Fibroblast of mammary gland (primary cell): ENCODE measurements around the gene CDC7.
A peak's percentile ranks its signal among the peaks of the same experiment; 100 is the strongest.

Experiments
- DNase-seq: peaks from one replicate; pipeline ENCODE4 v3.0.0-alpha.2; 2010; ENCODE audit warnings: low read depth
- H3K4me3 ChIP-seq: 2 replicates; pipeline ENCODE4 v1.5.1; 2011; ENCODE audit warnings: low read depth, mild to moderate bottlenecking, low read length, moderate library complexity; ENCODE audit not compliant: control insufficient read depth
- TF ChIP-seq, protein P1 (sequence below): conservative IDR thresholded peaks from 2 replicates; pipeline ENCODE4 v1.5.1; 2011; ENCODE audit warnings: low read depth, low read length, inconsistent platforms; ENCODE audit not compliant: control insufficient read depth, insufficient read depth

CDC7 gene

DNA sequence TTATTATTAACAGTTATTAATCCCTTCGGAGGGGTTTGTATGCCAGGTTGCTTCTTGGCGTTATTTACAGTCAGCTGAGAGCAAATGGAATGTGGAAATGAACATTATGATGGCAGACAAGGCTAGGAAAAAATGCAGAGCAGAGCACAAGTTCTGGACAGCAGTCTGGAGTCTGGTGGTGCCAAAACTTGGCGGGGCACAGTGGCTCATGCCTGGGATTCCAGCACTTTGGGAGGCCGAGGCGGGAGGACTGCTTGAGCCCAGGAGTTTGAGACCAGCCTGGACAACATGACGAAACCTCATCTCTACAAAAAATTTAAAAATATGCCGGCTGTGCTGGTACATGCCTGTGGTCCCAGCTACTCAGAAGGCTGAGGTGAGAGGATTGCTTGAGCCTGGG is 67.6 kb downstream of the CDC7 start:
- no peak for DNase-seq
- TF ChIP-seq, protein P1, sequence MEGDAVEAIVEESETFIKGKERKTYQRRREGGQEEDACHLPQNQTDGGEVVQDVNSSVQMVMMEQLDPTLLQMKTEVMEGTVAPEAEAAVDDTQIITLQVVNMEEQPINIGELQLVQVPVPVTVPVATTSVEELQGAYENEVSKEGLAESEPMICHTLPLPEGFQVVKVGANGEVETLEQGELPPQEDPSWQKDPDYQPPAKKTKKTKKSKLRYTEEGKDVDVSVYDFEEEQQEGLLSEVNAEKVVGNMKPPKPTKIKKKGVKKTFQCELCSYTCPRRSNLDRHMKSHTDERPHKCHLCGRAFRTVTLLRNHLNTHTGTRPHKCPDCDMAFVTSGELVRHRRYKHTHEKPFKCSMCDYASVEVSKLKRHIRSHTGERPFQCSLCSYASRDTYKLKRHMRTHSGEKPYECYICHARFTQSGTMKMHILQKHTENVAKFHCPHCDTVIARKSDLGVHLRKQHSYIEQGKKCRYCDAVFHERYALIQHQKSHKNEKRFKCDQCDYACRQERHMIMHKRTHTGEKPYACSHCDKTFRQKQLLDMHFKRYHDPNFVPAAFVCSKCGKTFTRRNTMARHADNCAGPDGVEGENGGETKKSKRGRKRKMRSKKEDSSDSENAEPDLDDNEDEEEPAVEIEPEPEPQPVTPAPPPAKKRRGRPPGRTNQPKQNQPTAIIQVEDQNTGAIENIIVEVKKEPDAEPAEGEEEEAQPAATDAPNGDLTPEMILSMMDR, result no peak
- H3K4me3 ChIP-seq, result no peak overlapping the region

DNA sequence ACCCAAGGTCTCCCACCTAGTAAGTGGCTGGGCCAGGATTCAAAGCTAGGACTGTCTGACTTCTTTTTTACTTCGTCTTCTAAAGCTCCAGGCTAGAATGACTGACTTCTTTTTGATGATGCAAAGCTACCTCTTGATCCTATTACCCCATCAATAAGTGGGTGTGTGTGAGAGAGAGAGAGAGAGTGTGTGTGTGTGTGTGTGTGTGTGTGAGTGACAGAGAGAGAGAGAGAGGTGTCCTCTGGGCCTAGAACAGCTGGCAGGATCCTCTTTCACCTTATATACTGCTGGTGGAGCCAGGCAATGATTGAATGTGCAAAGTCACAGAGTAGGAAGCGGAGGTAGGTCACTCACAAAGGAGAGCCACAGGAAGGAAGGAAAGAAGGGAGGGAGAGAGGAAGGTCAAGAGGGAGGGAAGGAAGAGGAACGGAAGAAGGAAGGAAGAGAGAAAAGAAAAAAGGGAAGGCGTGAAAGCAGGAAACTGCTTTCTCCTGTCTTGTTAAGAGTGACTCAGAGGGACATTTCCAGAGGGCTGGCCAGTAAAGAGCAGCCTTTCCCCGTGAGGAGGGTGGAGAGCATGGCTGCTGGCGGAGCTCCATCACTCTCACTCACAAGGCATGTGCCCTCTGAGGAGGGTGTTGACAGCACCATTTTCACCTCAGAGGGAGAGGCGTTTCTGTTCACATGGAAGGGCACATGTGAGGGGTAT is 68.9 kb downstream of the CDC7 start:
- peak; percentile 98 for DNase-seq
- H3K4me3 ChIP-seq, result no peak overlapping the region
- TF ChIP-seq, protein P1, result no peak

DNA sequence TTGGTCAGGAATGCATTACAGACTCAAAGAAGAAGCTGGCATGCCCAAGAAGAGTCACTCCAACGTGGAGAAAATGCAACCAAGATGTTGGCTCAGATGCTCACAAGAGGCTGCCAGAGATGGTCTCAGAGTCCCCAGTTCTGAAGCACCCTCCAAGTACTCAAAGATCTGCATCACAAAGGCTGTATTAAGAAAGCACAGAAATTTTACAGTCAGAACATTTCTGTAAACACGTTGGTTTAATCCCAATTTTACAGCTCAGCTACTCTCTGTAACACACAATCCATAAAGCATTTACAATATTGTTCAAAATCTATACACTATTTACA is 69.4 kb downstream of the CDC7 start:
- no peak for DNase-seq
- TF ChIP-seq, protein P1, result no peak
- no peak overlapping the region for H3K4me3 ChIP-seq

DNA sequence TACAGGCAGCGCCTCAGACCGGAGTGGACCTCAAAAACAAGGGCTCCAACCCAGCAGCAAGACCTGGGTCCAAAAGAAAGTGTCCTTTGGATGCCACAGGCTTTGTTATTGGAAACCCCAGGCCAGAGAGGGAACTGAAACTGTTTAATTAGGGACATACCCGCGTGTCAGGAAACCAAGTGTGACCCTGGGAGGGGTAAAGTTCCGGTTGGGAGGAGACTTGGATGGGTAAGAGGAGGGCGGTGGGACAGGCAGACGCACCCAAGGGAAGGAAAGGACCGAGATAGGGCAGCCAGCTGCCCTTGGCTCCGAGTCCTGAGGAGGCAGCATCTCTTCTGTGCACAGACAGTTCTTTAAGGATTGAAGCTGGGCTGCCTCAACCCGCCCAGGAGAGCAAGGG is 71.4 kb downstream of the CDC7 start:
- TF ChIP-seq, protein P1, result no peak
- no peak overlapping the region for H3K4me3 ChIP-seq
- DNase-seq, result no peak
